Duodenal mucosa (tissue), 2 donors: ENCODE results near the gene ATP7B.

Experiments
- H3K27ac ChIP-seq: one replicate; pipeline ENCODE4 v1.7.0; 2013; ENCODE audit warnings: low read depth, low read length
- H3K27me3 ChIP-seq, 2 donors: one replicate each; pipeline ENCODE4 v1.7.0; 2013; ENCODE audit warnings: low read length in 2 of 2, control low read depth in 1 of 2; ENCODE audit not compliant: insufficient read depth in 2 of 2, control insufficient read depth in 1 of 2
- H3K36me3 ChIP-seq, 2 donors: one replicate each; pipeline ENCODE4 v1.7.0; 2013; ENCODE audit warnings: low read length in 2 of 2, control low read depth in 1 of 2; ENCODE audit not compliant: insufficient read depth in 2 of 2, control insufficient read depth in 1 of 2
- H3K4me1 ChIP-seq, 2 donors: one replicate each; pipeline ENCODE4 v1.7.0; 2013; ENCODE audit warnings: low read length in 2 of 2, control low read depth in 1 of 2; ENCODE audit not compliant: insufficient read depth in 2 of 2, control insufficient read depth in 1 of 2
- H3K4me3 ChIP-seq, 2 donors: one replicate each; pipeline ENCODE4 v1.7.0; 2013; ENCODE audit warnings: low read length in 2 of 2, low read depth in 1 of 2
- H3K9ac ChIP-seq, 2 donors: one replicate each; pipeline ENCODE4 v1.7.0; 2013; ENCODE audit warnings: low read length in 2 of 2, low read depth in 1 of 2
- H3K9me3 ChIP-seq, 2 donors: one replicate each; pipeline ENCODE4 v1.7.0; 2013; ENCODE audit warnings: low read length in 2 of 2, control low read depth in 1 of 2; ENCODE audit not compliant: control insufficient read depth in 1 of 2

Gene ATP7B

GRCh38 chr13:52029569-52029968, 18.3 kb upstream of the ATP7B start:
- Histone ChIP-seq H3K27ac (no peak overlapping the region), H3K4me1 (no peaks in the 10 kb centered on the region), H3K4me3 (no peak overlapping the region), H3K9ac (no peak overlapping the region), H3K36me3 (peaks cover 20 to 32% of the 10 kb centered on the region in 2 donors), H3K27me3 (no peaks in the 10 kb centered on the region), H3K9me3 (no peaks in the 10 kb centered on the region)

DNA sequence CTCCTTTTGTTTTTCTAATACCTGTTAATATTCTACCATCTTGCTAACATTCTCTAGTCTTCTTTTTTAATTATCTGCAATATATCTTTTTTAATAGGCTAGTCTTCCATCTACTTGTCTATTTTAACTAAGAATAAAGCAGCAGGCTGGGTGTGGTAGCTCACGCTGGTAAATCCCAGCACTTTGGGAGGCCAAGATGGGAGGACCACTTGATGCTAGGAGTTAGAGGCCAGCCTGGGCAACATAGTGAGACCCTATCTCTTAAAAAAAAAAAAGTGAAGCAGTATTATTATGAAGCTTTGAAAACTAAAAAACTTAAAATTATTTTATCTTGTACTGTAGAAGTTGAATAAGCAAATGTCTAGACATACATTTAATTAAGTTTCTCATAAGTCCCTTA, 16.6 kb upstream of the ATP7B start:
- Histone ChIP-seq H3K36me3 (peaks cover 27 to 40% of the 10 kb centered on the region in 2 donors), H3K27me3 (no peaks in the 10 kb centered on the region), H3K9ac (no peak overlapping the region), H3K27ac (no peak overlapping the region), H3K9me3 (no peaks in the 10 kb centered on the region), H3K4me1 (no peaks in the 10 kb centered on the region), H3K4me3 (no peak overlapping the region)

- Histone ChIP-seq H3K9me3 (no peaks in the 10 kb centered on the region), H3K4me3 (no peak overlapping the region), H3K9ac (no peak overlapping the region), H3K36me3 (peaks cover 31 to 44% of the 10 kb centered on the region in 2 donors), H3K4me1 (no peaks in the 10 kb centered on the region), H3K27me3 (no peaks in the 10 kb centered on the region), H3K27ac (no peak overlapping the region)
Measured at GRCh38 chr13:52026246-52026626, 15.0 kb upstream of the ATP7B start.

DNA sequence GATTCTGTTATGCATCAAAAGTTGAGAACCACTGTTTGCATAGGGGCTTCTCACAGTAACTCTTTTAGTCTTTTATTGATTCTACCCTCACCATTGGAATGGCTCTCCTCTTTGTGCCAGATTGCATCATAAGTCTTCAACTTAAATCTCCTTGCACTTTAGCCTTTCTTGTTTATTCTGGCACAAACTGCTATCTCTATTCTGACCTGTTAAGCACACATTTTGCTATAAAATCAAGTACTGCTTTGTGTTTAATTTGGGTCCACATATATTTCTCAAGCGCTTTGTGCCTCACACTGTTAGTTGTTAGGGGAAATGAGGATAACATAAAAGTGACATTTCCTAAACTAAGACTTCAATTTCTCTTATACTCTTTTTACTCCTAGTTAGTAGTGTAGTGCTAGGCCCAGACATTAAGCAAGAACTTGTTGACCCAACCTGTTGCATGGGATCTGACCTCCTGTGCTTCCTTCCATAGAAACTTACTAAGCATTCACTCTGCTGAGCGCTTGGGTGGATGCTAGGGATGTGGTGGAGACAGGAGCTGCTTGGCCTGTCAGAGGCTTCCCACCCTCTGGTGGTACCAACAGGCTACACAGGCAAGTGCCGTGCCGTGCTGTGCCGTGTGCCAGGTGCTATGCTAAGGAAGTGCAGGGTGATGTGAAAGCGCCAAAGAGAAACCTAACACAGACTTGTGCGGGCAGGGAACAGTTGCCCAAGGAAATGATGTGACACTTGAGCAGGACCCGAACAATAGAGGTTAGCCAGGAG, 14.4 kb upstream of the ATP7B start:
- Histone ChIP-seq H3K36me3 (peaks cover 31 to 48% of the 10 kb centered on the region in 2 donors), H3K27ac (no peak overlapping the region)

DNA sequence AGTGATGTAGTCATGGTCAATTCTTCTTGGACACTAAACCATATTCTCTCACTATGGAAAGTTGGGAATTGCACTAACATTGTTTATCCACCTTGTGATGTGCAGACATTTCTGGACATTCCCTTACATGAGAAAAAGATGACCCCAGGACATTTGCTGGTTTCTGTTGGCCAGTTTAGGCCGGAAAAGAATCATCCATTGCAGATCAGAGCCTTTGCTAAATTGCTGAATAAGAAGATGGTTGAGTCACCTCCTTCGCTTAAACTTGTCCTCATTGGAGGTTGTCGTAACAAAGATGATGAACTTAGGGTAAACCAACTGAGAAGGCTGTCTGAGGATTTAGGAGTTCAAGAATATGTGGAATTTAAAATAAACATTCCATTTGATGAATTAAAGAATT, 13.2 kb upstream of the ATP7B start, which contains the start of gene UTP14C:
TSS of gene UTP14C (plus strand) at position 211 of the 400 bp plus-strand sequence. CDS start 4,114 bp downstream, outside the sequence.
- Histone ChIP-seq H3K9ac (no peak within 1 kb of the TSS), H3K4me3 (no peak within 1 kb of the TSS), H3K27ac (no peak within 1 kb of the TSS), H3K9me3 (no peaks in the 10 kb centered on the region), H3K36me3 (peaks cover 38 to 58% of the 10 kb centered on the region in 2 donors), H3K4me1 (no peaks in the 10 kb centered on the region), H3K27me3 (no peaks in the 10 kb centered on the region)

More for the DNA sequence above, 14.4 kb upstream of the ATP7B start:
- Histone ChIP-seq H3K9me3 (no peaks in the 10 kb centered on the region), H3K4me1 (no peaks in the 10 kb centered on the region), H3K4me3 (no peak overlapping the region), H3K9ac (no peak overlapping the region), H3K27me3 (no peaks in the 10 kb centered on the region)

- Histone ChIP-seq H3K27me3 (no peaks in the 10 kb centered on the region), H3K36me3 (peaks cover 32 to 59% of the 10 kb centered on the region in 2 donors), H3K4me3 (no peak overlapping the region), H3K9ac (no peak overlapping the region), H3K27ac (no peak overlapping the region), H3K4me1 (no peaks in the 10 kb centered on the region), H3K9me3 (no peaks in the 10 kb centered on the region)
Measured at GRCh38 chr13:52022356-52022755, 11.1 kb upstream of the ATP7B start.

- peaks cover 20 to 43% of the 10 kb centered on the region in 2 donors for H3K36me3 ChIP-seq
- no peaks in the 10 kb centered on the region for H3K27me3 ChIP-seq
- no peaks in the 10 kb centered on the region for H3K9me3 ChIP-seq
- no peak overlapping the region for H3K4me3 ChIP-seq
- no peaks in the 10 kb centered on the region for H3K4me1 ChIP-seq
- no peak overlapping the region for H3K9ac ChIP-seq
- H3K27ac ChIP-seq = no peak overlapping the region
Measured at GRCh38 chr13:52020191-52020590, 8.9 kb upstream of the ATP7B start.

- no peaks in the 10 kb centered on the region for H3K9me3 ChIP-seq
- no peak overlapping the region for H3K27ac ChIP-seq
- H3K36me3 ChIP-seq = peaks cover 7 to 27% of the 10 kb centered on the region in 2 donors
- H3K4me1 ChIP-seq = peaks cover 8 to 12% of the 10 kb centered on the region in 2 donors
- no peaks in the 10 kb centered on the region for H3K27me3 ChIP-seq
- no peak overlapping the region for H3K4me3 ChIP-seq
- no peak overlapping the region for H3K9ac ChIP-seq
Measured at GRCh38 chr13:52016296-52016695, 5.0 kb upstream of the ATP7B start.

GRCh38 chr13:52012512-52012836, 1.2 kb upstream of the ATP7B start:
- no peaks in the 10 kb centered on the region for H3K9me3 ChIP-seq
- peaks cover 0 to 8% of the 10 kb centered on the region in 2 donors for H3K27me3 ChIP-seq
- H3K9ac ChIP-seq = peak overlapping the region; percentile 79 to 97
- peak overlapping the region; percentile 98 to 100 for H3K4me3 ChIP-seq
- H3K4me1 ChIP-seq = peaks cover 11 to 20% of the 10 kb centered on the region in 2 donors
- peaks cover 0 to 1% of the 10 kb centered on the region in 2 donors for H3K36me3 ChIP-seq
- H3K27ac ChIP-seq = no peak overlapping the region

- Histone ChIP-seq H3K27me3 (peaks cover 0 to 8% of the 10 kb centered on the region in 2 donors), H3K27ac (no peak within 1 kb of the TSS), H3K4me1 (peaks cover 16 to 20% of the 10 kb centered on the region in 2 donors), H3K9ac (peak within 1 kb of the TSS; percentile 79 to 97), H3K36me3 (no peaks in the 10 kb centered on the region), H3K9me3 (no peaks in the 10 kb centered on the region), H3K4me3 (peak within 1 kb of the TSS; percentile 98 to 100)
Measured at GRCh38 chr13:52011632-52012511, 622 bp upstream of the ATP7B start, which contains the start of gene ALG11. ALG11 (plus strand) TSS chr13:52012398; CDS start chr13:52012419, 21 bp downstream.
